Effector CD4-positive, alpha-beta T cell (primary cell): ENCODE results near the gene TDRD6.

Source experiments
- DNase-seq: peaks from one replicate; pipeline ENCODE4 v3.0.0-alpha.2; 2020

TDRD6 gene

GRCh38 chr6:46748940-46749503 lies 61.3 kb downstream of the TDRD6 start:
- no peak for DNase-seq

- DNase-seq = no peak
Measured at GRCh38 chr6:46749731-46750130, 62.0 kb downstream of the TDRD6 start.

- no peak for DNase-seq
Measured at GRCh38 chr6:46751658-46752057, 64.0 kb downstream of the TDRD6 start.
